ENCODE measurements around the gene TMUB1. TPM values are rescaled to one million over a fixed set of nuclear protein-coding genes. Genes with fewer than 3 reads are reported as not detected.

The TMUB1 gene
- total RNA-seq, 2 donors from 2014 or later: 25.7 to 35.2 TPM

- DNase-seq (ENCODE audit: low spot score) (no peak), ATAC-seq (ENCODE audit: insufficient number of reproducible peaks, low FRiP score, low read depth) (no peak)
- Histone ChIP-seq H3K4me3 (no peak overlapping the region), H3K9me3 (no peaks in the 10 kb centered on the region), H3K27ac (no peak overlapping the region), H3K4me1 (ENCODE audit: control insufficient read depth in 1 of 2, low read depth in 2 of 2) (no peaks in the 10 kb centered on the region), H3K36me3 (no peaks in the 10 kb centered on the region), H3K27me3 (replicated peaks; ENCODE audit: insufficient read depth) (no peaks in the 10 kb centered on the region)
- TF ChIP-seq CTCF (IDR thresholded peaks at IDR 0.05): no peak
Measured at GRCh38 chr7:151104411-151105235, 21.3 kb upstream of the TMUB1 start.

GRCh38 chr7:151103973-151104372 lies 20.7 kb upstream of the TMUB1 start:
- ATAC-seq (ENCODE audit: insufficient number of reproducible peaks, low FRiP score, low read depth): no peak
- Histone ChIP-seq H3K9me3 (no peaks in the 10 kb centered on the region), H3K27ac (no peak overlapping the region), H3K4me1 (ENCODE audit: control insufficient read depth in 1 of 2, low read depth in 2 of 2) (no peaks in the 10 kb centered on the region), H3K27me3 (replicated peaks; ENCODE audit: insufficient read depth) (no peaks in the 10 kb centered on the region), H3K36me3 (no peaks in the 10 kb centered on the region), H3K4me3 (no peak overlapping the region)
- no peak for DNase-seq (ENCODE audit: low spot score)
- TF ChIP-seq CTCF (IDR thresholded peaks at IDR 0.05): no peak

- no peak overlapping the region for H3K4me3 ChIP-seq
Measured at GRCh38 chr7:151102991-151103390, 19.7 kb upstream of the TMUB1 start.

GRCh38 chr7:151101621-151102396 lies 18.5 kb upstream of the TMUB1 start:
- Histone ChIP-seq H3K9me3 (no peaks in the 10 kb centered on the region), H3K27me3 (replicated peaks; ENCODE audit: insufficient read depth) (no peaks in the 10 kb centered on the region), H3K27ac (no peak overlapping the region), H3K36me3 (no peaks in the 10 kb centered on the region), H3K4me3 (no peak overlapping the region), H3K4me1 (ENCODE audit: control insufficient read depth in 1 of 2, low read depth in 2 of 2) (no peaks in the 10 kb centered on the region)
- no peak for TF ChIP-seq CTCF (IDR thresholded peaks at IDR 0.05)
- ATAC-seq (ENCODE audit: insufficient number of reproducible peaks, low FRiP score, low read depth) (no peak), DNase-seq (ENCODE audit: low spot score) (no peak)

More at GRCh38 chr7:151102991-151103390, 19.7 kb upstream of the TMUB1 start:
- no peaks in the 10 kb centered on the region for H3K9me3 ChIP-seq
- no peaks in the 10 kb centered on the region for H3K4me1 ChIP-seq (ENCODE audit: control insufficient read depth in 1 of 2, low read depth in 2 of 2)
- no peak overlapping the region for H3K27ac ChIP-seq
- no peaks in the 10 kb centered on the region for H3K36me3 ChIP-seq
- DNase-seq (ENCODE audit: low spot score): no peak
- no peak for TF ChIP-seq CTCF (IDR thresholded peaks at IDR 0.05)
- ATAC-seq (ENCODE audit: insufficient number of reproducible peaks, low FRiP score, low read depth): no peak
- no peaks in the 10 kb centered on the region for H3K27me3 ChIP-seq (replicated peaks; ENCODE audit: insufficient read depth)

GRCh38 chr7:151100921-151101320 lies 17.6 kb upstream of the TMUB1 start:
- no peaks in the 10 kb centered on the region for H3K4me1 ChIP-seq (ENCODE audit: control insufficient read depth in 1 of 2, low read depth in 2 of 2)
- no peaks in the 10 kb centered on the region for H3K9me3 ChIP-seq
- no peaks in the 10 kb centered on the region for H3K27me3 ChIP-seq (replicated peaks; ENCODE audit: insufficient read depth)
- H3K36me3 ChIP-seq: no peaks in the 10 kb centered on the region
- no peak overlapping the region for H3K4me3 ChIP-seq
- ATAC-seq (ENCODE audit: insufficient number of reproducible peaks, low FRiP score, low read depth): no peak
- DNase-seq (ENCODE audit: low spot score): no peak
- H3K27ac ChIP-seq: no peak overlapping the region
- no peak for TF ChIP-seq CTCF (IDR thresholded peaks at IDR 0.05)

Data from thoracic aorta (tissue), 2 donors.